Measurements from ENCODE around the gene SHBG. TPM values are rescaled to one million over a fixed set of nuclear protein-coding genes. Genes with fewer than 3 reads are reported as not detected.

SHBG gene
- total and polyA plus RNA-seq, 5 donors from 2014 or later = not detected

DNA sequence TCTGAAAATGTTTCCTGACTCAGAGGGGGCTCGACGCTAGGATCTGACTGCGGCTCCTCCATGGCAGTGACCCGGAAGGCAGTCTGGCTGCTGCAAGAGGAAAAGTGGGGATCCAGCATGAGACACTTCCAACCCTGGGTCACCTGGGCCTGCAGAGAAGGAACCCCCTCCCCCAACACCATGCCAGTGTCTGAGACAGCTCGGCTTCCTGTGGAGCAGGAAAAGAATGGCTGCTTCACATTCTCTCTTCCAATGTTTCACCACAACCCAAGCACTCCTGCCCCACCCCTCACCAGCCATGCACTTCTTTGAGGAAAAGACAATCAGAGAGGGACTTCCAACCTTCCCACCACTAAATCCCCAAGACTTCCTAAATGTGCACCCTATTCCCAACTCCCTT, 46.6 kb downstream of the SHBG start:
- H3K4me3 Mint-ChIP-seq = no peak overlapping the region
- ATAC-seq (ENCODE audit: low read depth in 2 of 2) = no peak
- H3K9me3 ChIP-seq (ENCODE audit: control insufficient read depth in 2 of 2, low read length in 2 of 2) = peaks cover 6 to 8% of the 10 kb centered on the region in 2 experiments
- peaks cover 0 to 8% (median 0%) of the 10 kb centered on the region in 7 donors for H3K9me3 Mint-ChIP-seq
- no peaks in the 10 kb centered on the region for H3K27me3 ChIP-seq (ENCODE audit: control insufficient read depth, insufficient read depth, low read length)
- no peak overlapping the region for H3K27ac Mint-ChIP-seq
- no peak overlapping the region for H3K27ac ChIP-seq (ENCODE audit: insufficient read depth, low read length, poor library complexity, severe bottlenecking)
- DNase-seq = no peak
- peaks cover 30% of the 10 kb centered on the region for H3K36me3 Mint-ChIP-seq
- H3K27me3 Mint-ChIP-seq = no peaks in the 10 kb centered on the region
- no peaks in the 10 kb centered on the region for H3K4me1 ChIP-seq (ENCODE audit: control insufficient read depth, insufficient read depth, low read length, poor library complexity, severe bottlenecking)
- no peak overlapping the region for H3K4me3 ChIP-seq (ENCODE audit: low read depth, low read length)
- H3K36me3 ChIP-seq (ENCODE audit: control insufficient read depth, insufficient read depth, low read length) = peaks cover 39% of the 10 kb centered on the region
- H3K4me1 Mint-ChIP-seq = peaks cover 0 to 23% (median 6%) of the 10 kb centered on the region in 4 donors

GRCh38 chr17:7677388-7678067, 47.6 kb downstream of the SHBG start:
- peak overlapping the region in 1 of 4 donors; percentile 38 for H3K4me3 Mint-ChIP-seq
- no peak overlapping the region for H3K4me3 ChIP-seq (ENCODE audit: low read depth, low read length)
- DNase-seq (no peak), ATAC-seq (ENCODE audit: low read depth in 2 of 2) (no peak)
- peaks cover 0 to 26% (median 8%) of the 10 kb centered on the region in 4 donors for H3K4me1 Mint-ChIP-seq
- peaks cover 6 to 8% of the 10 kb centered on the region in 2 experiments for H3K9me3 ChIP-seq (ENCODE audit: control insufficient read depth in 2 of 2, low read length in 2 of 2)
- no peak overlapping the region for H3K27ac ChIP-seq (ENCODE audit: insufficient read depth, low read length, poor library complexity, severe bottlenecking)
- H3K36me3 ChIP-seq (ENCODE audit: control insufficient read depth, insufficient read depth, low read length) = peaks cover 34% of the 10 kb centered on the region
- H3K27me3 Mint-ChIP-seq = no peaks in the 10 kb centered on the region
- H3K27me3 ChIP-seq (ENCODE audit: control insufficient read depth, insufficient read depth, low read length) = no peaks in the 10 kb centered on the region
- H3K36me3 Mint-ChIP-seq = peaks cover 29% of the 10 kb centered on the region
- no peaks in the 10 kb centered on the region for H3K4me1 ChIP-seq (ENCODE audit: control insufficient read depth, insufficient read depth, low read length, poor library complexity, severe bottlenecking)
- H3K9me3 Mint-ChIP-seq = peaks cover 0 to 8% (median 0%) of the 10 kb centered on the region in 7 donors
- H3K27ac Mint-ChIP-seq = peak overlapping the region in 1 of 3 donors; percentile 80

Other genes starting within 250 kb of the SHBG start
- 4.8 TPM for gene TNK1, start 249.0 kb upstream of the SHBG start, total RNA-seq
- 1 to 10 TPM in 3 of 4 donors, under 1 TPM in 1; 0.42 to 3.8 (median 1.4) TPM for gene TNK1, start 249.0 kb upstream of the SHBG start, polyA plus RNA-seq
- gene PLSCR3, start 235.6 kb upstream of the SHBG start, total RNA-seq = 113 TPM
- 100 to 1,000 TPM; 148 to 174 (median 153) TPM for gene PLSCR3, start 235.6 kb upstream of the SHBG start, polyA plus RNA-seq
- 23.0 TPM for gene TMEM256, start 226.0 kb upstream of the SHBG start, total RNA-seq
- gene TMEM256, start 226.0 kb upstream of the SHBG start, polyA plus RNA-seq = 10 to 100 TPM; 64.9 to 80.9 (median 66.7) TPM
- gene NLGN2, start 222.3 kb upstream of the SHBG start, total RNA-seq = 3.6 TPM
- not detected for gene NLGN2, start 222.3 kb upstream of the SHBG start, polyA plus RNA-seq
- not detected for gene SPEM1, start 209.8 kb upstream of the SHBG start, total RNA-seq
- gene SPEM1, start 209.8 kb upstream of the SHBG start, polyA plus RNA-seq = not detected
- not detected for gene SPEM2, start 204.5 kb upstream of the SHBG start, total RNA-seq
- not detected for gene SPEM2, start 204.5 kb upstream of the SHBG start, polyA plus RNA-seq
- gene SPEM3, start 201.3 kb upstream of the SHBG start, total RNA-seq = not detected
- not detected for gene SPEM3, start 201.3 kb upstream of the SHBG start, polyA plus RNA-seq
- 16.8 TPM for gene TMEM102, start 194.7 kb upstream of the SHBG start, total RNA-seq
- gene TMEM102, start 194.7 kb upstream of the SHBG start, polyA plus RNA-seq = 10 to 100 TPM; 22.3 to 28.4 (median 24.2) TPM
- 3.3 TPM for gene FGF11, start 190.6 kb upstream of the SHBG start, total RNA-seq
- under 1 TPM in 3 of 4 donors, not detected in 1; 0.07 to 0.27 (median 0.18) TPM for gene FGF11, start 190.6 kb upstream of the SHBG start, polyA plus RNA-seq
- gene CHRNB1, start 185.1 kb upstream of the SHBG start, total RNA-seq = 7.6 TPM
- gene CHRNB1, start 185.1 kb upstream of the SHBG start, polyA plus RNA-seq = 10 to 100 TPM; 18.0 to 28.7 (median 27.0) TPM
- 53.5 TPM for gene ZBTB4, start 150.5 kb upstream of the SHBG start, total RNA-seq
- 10 to 100 TPM in 3 of 4 donors, 1 to 10 TPM in 1; 8.3 to 14.0 (median 11.0) TPM for gene ZBTB4, start 150.5 kb upstream of the SHBG start, polyA plus RNA-seq
- not detected for gene SLC35G6, start 148.7 kb upstream of the SHBG start, total RNA-seq
- gene SLC35G6, start 148.7 kb upstream of the SHBG start, polyA plus RNA-seq = not detected
- 568 TPM for gene POLR2A, start 145.8 kb upstream of the SHBG start, total RNA-seq
- gene POLR2A, start 145.8 kb upstream of the SHBG start, polyA plus RNA-seq = 10 to 100 TPM; 32.3 to 44.0 (median 37.2) TPM
- 46.9 TPM for gene TNFSF12, start 81.1 kb upstream of the SHBG start, total RNA-seq
- 10 to 100 TPM; 35.5 to 49.6 (median 41.9) TPM for gene TNFSF12, start 81.1 kb upstream of the SHBG start, polyA plus RNA-seq
- 1.6 TPM for gene TNFSF13, start 71.4 kb upstream of the SHBG start, total RNA-seq
- under 1 TPM in 3 of 4 donors, not detected in 1; 0.41 to 0.52 (median 0.44) TPM for gene TNFSF13, start 71.4 kb upstream of the SHBG start, polyA plus RNA-seq
- 30.7 TPM for gene SENP3, start 68.2 kb upstream of the SHBG start, total RNA-seq
- 10 to 100 TPM; 10.1 to 16.1 (median 11.8) TPM for gene SENP3, start 68.2 kb upstream of the SHBG start, polyA plus RNA-seq
- gene CD68, start 50.5 kb upstream of the SHBG start, total RNA-seq = 0.25 TPM
- gene CD68, start 50.5 kb upstream of the SHBG start, polyA plus RNA-seq = 1 to 10 TPM in 1 of 4 donors, under 1 TPM in 2, not detected in 1; 0.65 to 1.2 (median 0.89) TPM
- 40.0 TPM for gene MPDU1, start 46.3 kb upstream of the SHBG start, total RNA-seq
- 10 to 100 TPM; 41.0 to 63.7 (median 48.4) TPM for gene MPDU1, start 46.3 kb upstream of the SHBG start, polyA plus RNA-seq
- gene SOX15, start 40.0 kb upstream of the SHBG start, total RNA-seq = not detected
- not detected for gene SOX15, start 40.0 kb upstream of the SHBG start, polyA plus RNA-seq
- gene FXR2, start 15.2 kb upstream of the SHBG start, total RNA-seq = 28.7 TPM
- 10 to 100 TPM in 2 of 4 donors, 1 to 10 TPM in 2; 9.7 to 13.9 (median 10.4) TPM for gene FXR2, start 15.2 kb upstream of the SHBG start, polyA plus RNA-seq
- gene SAT2, start 2.3 kb upstream of the SHBG start, total RNA-seq = 36.9 TPM
- 10 to 100 TPM; 26.7 to 36.5 (median 30.3) TPM for gene SAT2, start 2.3 kb upstream of the SHBG start, polyA plus RNA-seq
- not detected for gene ATP1B2, start 20.8 kb downstream of the SHBG start, total RNA-seq
- not detected for gene ATP1B2, start 20.8 kb downstream of the SHBG start, polyA plus RNA-seq
- 61.3 TPM for gene TP53, start 57.4 kb downstream of the SHBG start, total RNA-seq
- 10 to 100 TPM; 29.4 to 35.1 (median 32.1) TPM for gene TP53, start 57.4 kb downstream of the SHBG start, polyA plus RNA-seq
- gene WRAP53, start 58.3 kb downstream of the SHBG start, total RNA-seq = 7.9 TPM
- gene WRAP53, start 58.3 kb downstream of the SHBG start, polyA plus RNA-seq = 10 to 100 TPM; 11.1 to 16.4 (median 12.0) TPM
- gene EFNB3, start 75.1 kb downstream of the SHBG start, total RNA-seq = not detected
- gene EFNB3, start 75.1 kb downstream of the SHBG start, polyA plus RNA-seq = not detected
- gene DNAH2, start 87.6 kb downstream of the SHBG start, total RNA-seq = not detected
- gene DNAH2, start 87.6 kb downstream of the SHBG start, polyA plus RNA-seq = not detected
- gene KDM6B, start 204.1 kb downstream of the SHBG start, total RNA-seq = 255 TPM
- under 1 TPM; 0.30 to 0.74 (median 0.42) TPM for gene KDM6B, start 204.1 kb downstream of the SHBG start, polyA plus RNA-seq
- gene TMEM88, start 224.9 kb downstream of the SHBG start, total RNA-seq = 31.5 TPM
- gene TMEM88, start 224.9 kb downstream of the SHBG start, polyA plus RNA-seq = not detected
- gene NAA38, start 227.4 kb downstream of the SHBG start, total RNA-seq = 23.6 TPM
- 100 to 1,000 TPM; 128 to 192 (median 141) TPM for gene NAA38, start 227.4 kb downstream of the SHBG start, polyA plus RNA-seq
- gene CYB5D1, start 227.9 kb downstream of the SHBG start, total RNA-seq = 11.8 TPM
- 1 to 10 TPM; 3.1 to 5.4 (median 4.2) TPM for gene CYB5D1, start 227.9 kb downstream of the SHBG start, polyA plus RNA-seq

All from CD4-positive, CD25-positive, alpha-beta regulatory T cell (primary cell).